DND-41 (cell line): ENCODE results near the gene PIGW.

Source experiments
- ATAC-seq: fragments of 200-7000 bp; cut with Tn5 transposase; 3 replicates; pipeline ENCODE4 v1.9.1; 2021; ENCODE audit warnings: low read depth; ENCODE audit not compliant: insufficient read depth
- DNase-seq: peaks from one replicate; pipeline ENCODE4 v3.0.0-alpha.2; 2020
- H2AFZ ChIP-seq: 2 replicates; pipeline ENCODE4 v1.6.0; 2012; ENCODE audit warnings: low read depth, low read length
- H3K27ac ChIP-seq: 2 replicates; pipeline ENCODE4 v1.5.1; 2012; ENCODE audit warnings: low read length, inconsistent platforms
- H3K27me3 ChIP-seq: fragments of 200-600 bp; sonication (generic); 2 replicates; pipeline ENCODE4 v1.6.0; 2012; ENCODE audit warnings: low read length, mild to moderate bottlenecking, inconsistent platforms; ENCODE audit not compliant: insufficient read depth, poor library complexity
- H3K36me3 ChIP-seq: 2 replicates; pipeline ENCODE4 v1.5.1; 2012; ENCODE audit warnings: low read length, inconsistent platforms; ENCODE audit not compliant: insufficient read depth
- H3K4me1 ChIP-seq: 2 replicates; pipeline ENCODE4 v1.5.1; 2012; ENCODE audit warnings: mild to moderate bottlenecking, low read length; ENCODE audit not compliant: insufficient read depth
- H3K4me2 ChIP-seq: 2 replicates; pipeline ENCODE4 v1.6.0; 2012; ENCODE audit warnings: mild to moderate bottlenecking, moderate library complexity, low read length, inconsistent platforms; ENCODE audit not compliant: insufficient read depth
- H3K4me3 ChIP-seq, 2 experiments: fragments of 200-600 bp in 1 of 2; shearing (Covaris generic) in 1 of 2; 2 replicates each; pipeline ENCODE4 v1.5.1; 2012 to 2016; ENCODE audit warnings: inconsistent platforms in 2 of 2, low read length in 2 of 2, mild to moderate bottlenecking in 2 of 2, low read depth in 1 of 2, moderate library complexity in 1 of 2
- H3K79me2 ChIP-seq: 2 replicates; pipeline ENCODE4 v1.6.0; 2012; ENCODE audit warnings: low read length, inconsistent platforms; ENCODE audit not compliant: insufficient read depth
- H3K9ac ChIP-seq: 2 replicates; pipeline ENCODE4 v1.6.0; 2012; ENCODE audit warnings: low read depth, mild to moderate bottlenecking, inconsistent platforms, low read length, moderate library complexity
- H3K9me3 ChIP-seq: 2 replicates; pipeline ENCODE4 v1.5.1; 2012; ENCODE audit warnings: low read length, moderate library complexity, mild to moderate bottlenecking, inconsistent platforms; ENCODE audit not compliant: insufficient read depth, severe bottlenecking
- H4K20me1 ChIP-seq: 2 replicates; pipeline ENCODE4 v1.6.0; 2012; ENCODE audit warnings: low read length; ENCODE audit not compliant: insufficient read depth
- EZH2 ChIP-seq: IDR thresholded peaks from 3 replicates; pipeline ENCODE4 v1.6.1; 2012; ENCODE audit warnings: borderline replicate concordance, low read depth, mild to moderate bottlenecking, moderate library complexity, low read length, inconsistent platforms; ENCODE audit not compliant: severe bottlenecking
- TF ChIP-seq, protein P1 (sequence below): IDR thresholded peaks from 2 replicates; pipeline ENCODE4 v1.5.1; 2012; ENCODE audit warnings: borderline replicate concordance, low read length, moderate library complexity, mild to moderate bottlenecking; ENCODE audit not compliant: poor library complexity, severe bottlenecking; ENCODE audit errors: extremely low read depth

Gene PIGW

DNA sequence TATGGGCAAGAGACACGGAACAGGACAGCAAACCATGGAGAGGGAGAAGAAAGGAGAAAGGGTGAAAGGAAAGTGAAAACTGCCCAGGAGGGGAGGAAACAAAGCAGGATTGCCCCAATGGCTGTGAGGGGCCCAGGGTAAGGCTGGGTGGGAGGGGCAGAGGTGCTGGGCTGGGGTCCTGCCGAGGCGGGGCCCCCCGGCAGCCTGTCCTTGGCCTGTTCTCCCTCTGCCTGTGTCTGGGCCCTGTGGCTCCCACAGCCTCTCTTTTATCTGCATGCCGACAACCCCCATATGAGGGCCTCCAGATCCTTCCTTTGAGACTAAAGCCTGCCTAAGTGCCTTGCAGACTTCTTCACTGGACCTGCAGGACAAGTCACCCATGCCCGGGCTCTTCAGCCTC lies 32.8 kb upstream of the PIGW start:
- Histone ChIP-seq H3K4me3 (no peak overlapping the region), H3K4me2 (no peak overlapping the region), H3K79me2 (no peaks in the 10 kb centered on the region), H3K36me3 (peaks cover 94% of the 10 kb centered on the region), H3K9me3 (no peaks in the 10 kb centered on the region), H3K27ac (no peak overlapping the region), H3K27me3 (no peaks in the 10 kb centered on the region), H3K4me1 (no peaks in the 10 kb centered on the region), H3K9ac (no peak overlapping the region), H4K20me1 (no peaks in the 10 kb centered on the region), H2AFZ (no peak overlapping the region)
- TF ChIP-seq, protein P1, sequence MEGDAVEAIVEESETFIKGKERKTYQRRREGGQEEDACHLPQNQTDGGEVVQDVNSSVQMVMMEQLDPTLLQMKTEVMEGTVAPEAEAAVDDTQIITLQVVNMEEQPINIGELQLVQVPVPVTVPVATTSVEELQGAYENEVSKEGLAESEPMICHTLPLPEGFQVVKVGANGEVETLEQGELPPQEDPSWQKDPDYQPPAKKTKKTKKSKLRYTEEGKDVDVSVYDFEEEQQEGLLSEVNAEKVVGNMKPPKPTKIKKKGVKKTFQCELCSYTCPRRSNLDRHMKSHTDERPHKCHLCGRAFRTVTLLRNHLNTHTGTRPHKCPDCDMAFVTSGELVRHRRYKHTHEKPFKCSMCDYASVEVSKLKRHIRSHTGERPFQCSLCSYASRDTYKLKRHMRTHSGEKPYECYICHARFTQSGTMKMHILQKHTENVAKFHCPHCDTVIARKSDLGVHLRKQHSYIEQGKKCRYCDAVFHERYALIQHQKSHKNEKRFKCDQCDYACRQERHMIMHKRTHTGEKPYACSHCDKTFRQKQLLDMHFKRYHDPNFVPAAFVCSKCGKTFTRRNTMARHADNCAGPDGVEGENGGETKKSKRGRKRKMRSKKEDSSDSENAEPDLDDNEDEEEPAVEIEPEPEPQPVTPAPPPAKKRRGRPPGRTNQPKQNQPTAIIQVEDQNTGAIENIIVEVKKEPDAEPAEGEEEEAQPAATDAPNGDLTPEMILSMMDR = no peak
- no peak for TF ChIP-seq EZH2
- DNase-seq = no peak
- no peak for ATAC-seq

DNA sequence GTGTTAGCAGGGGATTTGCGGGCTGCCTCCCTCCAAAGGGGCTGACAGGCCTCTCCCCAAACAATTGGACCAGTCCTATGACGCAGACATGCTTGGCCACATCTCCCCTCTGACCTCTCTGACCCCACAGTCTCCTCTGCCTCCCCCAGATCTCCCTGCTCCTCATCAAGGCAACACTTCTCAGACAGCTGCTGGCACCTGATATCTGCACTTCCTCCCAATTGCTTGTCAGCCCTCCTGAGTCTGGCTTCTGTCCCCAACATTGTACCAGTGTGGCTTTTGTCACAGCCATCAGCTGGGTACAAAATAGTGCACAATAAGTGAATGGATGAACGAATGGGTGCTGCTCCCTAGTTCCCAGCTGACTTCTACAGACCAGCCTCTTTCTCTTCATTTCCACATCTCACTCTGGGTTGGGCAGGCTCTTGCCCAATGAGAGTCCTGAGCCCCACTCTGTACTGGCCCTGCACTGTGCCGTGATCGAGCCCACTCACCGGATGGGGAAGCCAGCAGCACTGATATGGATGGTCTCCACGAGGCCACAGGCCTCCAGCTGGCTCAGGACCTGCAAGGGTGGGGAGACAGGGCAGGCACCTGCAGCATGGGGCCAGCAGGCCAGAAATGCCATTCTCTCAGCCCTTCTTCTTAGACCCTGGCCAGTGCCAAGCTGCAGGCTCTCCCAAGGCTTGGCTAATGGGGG lies 31.2 kb upstream of the PIGW start:
- DNase-seq (no peak), ATAC-seq (no peak)
- no peak overlapping the region for H3K4me2 ChIP-seq
- TF ChIP-seq EZH2 = no peak
- TF ChIP-seq, protein P1 = no peak
- no peaks in the 10 kb centered on the region for H3K4me1 ChIP-seq
- H3K27me3 ChIP-seq = no peaks in the 10 kb centered on the region
- H3K9me3 ChIP-seq = no peaks in the 10 kb centered on the region
- H3K79me2 ChIP-seq = no peaks in the 10 kb centered on the region
- H3K36me3 ChIP-seq = peaks cover 96% of the 10 kb centered on the region
- no peak overlapping the region for H3K27ac ChIP-seq
- H3K9ac ChIP-seq = no peak overlapping the region
- H4K20me1 ChIP-seq = no peaks in the 10 kb centered on the region; the same call in 1 of the 2 replicates
- H2AFZ ChIP-seq = no peak overlapping the region
- H3K4me3 ChIP-seq = no peak overlapping the region

DNA sequence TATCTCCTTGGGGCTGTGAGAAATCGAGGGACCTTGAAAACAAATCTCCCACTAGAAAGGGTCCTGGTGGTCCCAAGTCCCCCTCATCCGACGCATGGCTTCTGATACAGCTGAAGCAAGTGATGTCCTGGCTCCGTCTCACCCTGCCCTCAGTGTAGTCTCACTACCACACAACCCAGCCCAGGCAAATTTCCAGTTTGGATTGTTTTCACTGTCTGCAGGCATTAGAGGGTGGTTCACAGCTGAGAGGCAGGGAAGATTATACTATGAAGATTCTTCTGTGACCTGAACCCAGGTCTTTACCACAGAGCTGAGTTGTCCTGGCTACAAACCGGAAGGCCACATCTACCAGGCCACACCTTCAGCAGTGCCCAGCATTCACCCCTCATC lies 30.6 kb upstream of the PIGW start:
- H3K4me3 ChIP-seq = no peak overlapping the region

More for the DNA sequence above, 30.6 kb upstream of the PIGW start:
- peaks cover 96% of the 10 kb centered on the region for H3K36me3 ChIP-seq
- no peaks in the 10 kb centered on the region for H3K27me3 ChIP-seq
- H3K9me3 ChIP-seq = no peaks in the 10 kb centered on the region
- H4K20me1 ChIP-seq = no peaks in the 10 kb centered on the region; the same call in 1 of the 2 replicates
- H3K4me1 ChIP-seq = no peaks in the 10 kb centered on the region
- H3K9ac ChIP-seq = no peak overlapping the region
- H3K4me2 ChIP-seq = no peak overlapping the region
- no peak overlapping the region for H2AFZ ChIP-seq
- no peaks in the 10 kb centered on the region for H3K79me2 ChIP-seq
- no peak overlapping the region for H3K27ac ChIP-seq
- TF ChIP-seq EZH2 = no peak
- TF ChIP-seq, protein P1 = no peak
- no peak for ATAC-seq
- DNase-seq = no peak
